OCI-LY1 (cell line): ENCODE results near the gene SYNE2.
A peak's percentile ranks its signal among the peaks of the same experiment; 100 is the strongest.
"Not testable (repeated sequence)": the region's sequence is repeated elsewhere in the genome, so short reads cannot be mapped to it uniquely, and the experiment has no call there.

Source experiments
- H2AFZ ChIP-seq: fragments of 200-600 bp; sonication (generic), shearing (Covaris generic); 2 replicates; pipeline ENCODE4 v1.6.0; 2014; ENCODE audit warnings: antibody characterized with exemption, mild to moderate bottlenecking, low read length
- H3F3A ChIP-seq: fragments of 200-600 bp; sonication (generic), shearing (Covaris generic); 2 replicates; pipeline ENCODE4 v1.6.0; 2014; ENCODE audit warnings: mild to moderate bottlenecking, antibody characterized with exemption, low read length, moderate library complexity; ENCODE audit not compliant: insufficient read depth
- H3K27ac ChIP-seq: fragments of 200-600 bp; sonication (generic); 2 replicates; pipeline ENCODE4 v1.5.1; 2014; ENCODE audit warnings: low read length, mixed run types, mild to moderate bottlenecking, low read depth; ENCODE audit not compliant: poor library complexity, severe bottlenecking
- H3K27me3 ChIP-seq: fragments of 200-600 bp; sonication (generic); 2 replicates; pipeline ENCODE4 v1.6.0; 2014; ENCODE audit warnings: antibody characterized with exemption, mild to moderate bottlenecking, low read length, moderate library complexity; ENCODE audit not compliant: insufficient read depth
- H3K36me3 ChIP-seq: fragments of 200-600 bp; sonication (generic); 2 replicates; pipeline ENCODE4 v1.6.1; 2014; ENCODE audit warnings: mild to moderate bottlenecking, antibody characterized with exemption, low read length, moderate library complexity, mixed read lengths; ENCODE audit not compliant: insufficient read depth
- H3K4me1 ChIP-seq: fragments of 200-600 bp; sonication (generic); 2 replicates; pipeline ENCODE4 v1.5.1; 2014; ENCODE audit warnings: mild to moderate bottlenecking, low read length, moderate library complexity; ENCODE audit not compliant: insufficient read depth, severe bottlenecking
- H3K4me2 ChIP-seq: fragments of 200-600 bp; sonication (generic), shearing (Covaris generic); 2 replicates; pipeline ENCODE4 v1.6.1; 2014; ENCODE audit warnings: low read length
- H3K4me3 ChIP-seq: fragments of 200-600 bp; sonication (generic); 2 replicates; pipeline ENCODE4 v1.5.1; 2014; ENCODE audit warnings: low read length, low read depth, mild to moderate bottlenecking, mixed read lengths; ENCODE audit not compliant: poor library complexity, severe bottlenecking
- H3K79me2 ChIP-seq: fragments of 200-600 bp; shearing (Covaris generic); 2 replicates; pipeline ENCODE4 v1.6.1; 2016; ENCODE audit warnings: mixed run types, low read length, mixed read lengths; ENCODE audit not compliant: insufficient read depth
- H3K9ac ChIP-seq: fragments of 200-600 bp; sonication (generic), shearing (Covaris generic); 2 replicates; pipeline ENCODE4 v1.6.1; 2014; ENCODE audit warnings: mild to moderate bottlenecking, low read length, mixed read lengths
- H3K9me2 ChIP-seq: fragments of 200-600 bp; sonication (generic), shearing (Covaris generic); 2 replicates; pipeline ENCODE4 v1.6.1; 2014; ENCODE audit warnings: low read depth, mild to moderate bottlenecking, low read length, mixed read lengths
- H3K9me3 ChIP-seq: fragments of 200-600 bp; shearing (Covaris generic); 2 replicates; pipeline ENCODE4 v1.6.1; 2014; ENCODE audit warnings: low read length, mixed read lengths
- H4K20me1 ChIP-seq: fragments of 200-600 bp; sonication (generic), shearing (Covaris generic); 2 replicates; pipeline ENCODE4 v1.6.0; 2016; ENCODE audit warnings: mild to moderate bottlenecking, low read length; ENCODE audit not compliant: insufficient read depth
- EZH2 ChIP-seq: fragments of 200-600 bp; sonication (generic), shearing (Covaris generic); IDR thresholded peaks from 2 replicates; pipeline ENCODE4 v1.8.0; 2017; ENCODE audit warnings: borderline replicate concordance, mixed run types, mild to moderate bottlenecking, antibody characterized with exemption, low read length, moderate library complexity, mixed read lengths
- TF ChIP-seq, protein P1 (sequence below): fragments of 200-600 bp; sonication (generic), shearing (Covaris generic); IDR thresholded peaks from 2 replicates; pipeline ENCODE4 v1.5.1; 2017; ENCODE audit warnings: mild to moderate bottlenecking, antibody characterized with exemption, low read length, moderate library complexity, mixed read lengths

Gene SYNE2

DNA sequence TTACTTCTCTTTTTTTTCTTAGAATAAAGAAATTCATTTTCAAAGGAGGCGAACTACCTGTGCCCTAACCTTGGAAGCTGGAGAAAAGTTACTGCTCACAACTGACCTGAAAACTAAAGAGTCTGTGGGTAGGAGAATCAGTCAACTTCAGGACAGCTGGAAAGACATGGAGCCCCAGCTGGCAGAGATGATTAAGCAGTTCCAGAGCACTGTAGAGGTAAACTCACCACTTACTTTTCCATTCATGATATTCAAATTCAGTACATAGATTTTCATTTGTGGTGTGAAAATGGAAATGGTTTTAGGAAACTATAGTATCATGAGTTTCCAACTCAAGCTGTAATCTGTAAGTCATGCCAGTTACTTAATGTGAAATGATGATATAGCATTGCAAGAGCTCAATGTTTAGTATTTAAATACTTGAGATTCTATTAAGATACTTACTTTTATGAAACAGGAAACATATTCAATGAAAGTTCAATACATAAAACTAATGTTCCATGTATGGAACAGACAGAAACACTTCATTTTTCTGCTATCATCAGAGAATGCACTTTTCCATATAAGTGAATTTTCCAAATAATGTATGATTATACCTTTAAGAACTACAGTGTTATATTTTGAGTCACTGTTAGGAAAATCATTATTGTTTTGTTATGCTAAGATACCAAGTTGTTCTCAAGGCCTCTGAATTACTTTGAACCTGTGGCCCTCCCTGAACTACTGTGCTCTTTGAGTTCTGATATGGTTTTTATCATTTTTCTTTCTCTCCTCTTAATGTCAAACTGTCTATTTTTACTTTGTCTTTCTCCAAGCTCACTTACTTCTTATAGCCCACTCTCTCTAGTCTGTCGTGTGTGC, 322.3 kb downstream of the SYNE2 start:
- TF ChIP-seq, protein P1, sequence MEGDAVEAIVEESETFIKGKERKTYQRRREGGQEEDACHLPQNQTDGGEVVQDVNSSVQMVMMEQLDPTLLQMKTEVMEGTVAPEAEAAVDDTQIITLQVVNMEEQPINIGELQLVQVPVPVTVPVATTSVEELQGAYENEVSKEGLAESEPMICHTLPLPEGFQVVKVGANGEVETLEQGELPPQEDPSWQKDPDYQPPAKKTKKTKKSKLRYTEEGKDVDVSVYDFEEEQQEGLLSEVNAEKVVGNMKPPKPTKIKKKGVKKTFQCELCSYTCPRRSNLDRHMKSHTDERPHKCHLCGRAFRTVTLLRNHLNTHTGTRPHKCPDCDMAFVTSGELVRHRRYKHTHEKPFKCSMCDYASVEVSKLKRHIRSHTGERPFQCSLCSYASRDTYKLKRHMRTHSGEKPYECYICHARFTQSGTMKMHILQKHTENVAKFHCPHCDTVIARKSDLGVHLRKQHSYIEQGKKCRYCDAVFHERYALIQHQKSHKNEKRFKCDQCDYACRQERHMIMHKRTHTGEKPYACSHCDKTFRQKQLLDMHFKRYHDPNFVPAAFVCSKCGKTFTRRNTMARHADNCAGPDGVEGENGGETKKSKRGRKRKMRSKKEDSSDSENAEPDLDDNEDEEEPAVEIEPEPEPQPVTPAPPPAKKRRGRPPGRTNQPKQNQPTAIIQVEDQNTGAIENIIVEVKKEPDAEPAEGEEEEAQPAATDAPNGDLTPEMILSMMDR, result no peak
- no peak for TF ChIP-seq EZH2
- Histone ChIP-seq H3K36me3 (peaks cover 71% of the 10 kb centered on the region), H3K27ac (peak overlapping the region; percentile 46)

DNA sequence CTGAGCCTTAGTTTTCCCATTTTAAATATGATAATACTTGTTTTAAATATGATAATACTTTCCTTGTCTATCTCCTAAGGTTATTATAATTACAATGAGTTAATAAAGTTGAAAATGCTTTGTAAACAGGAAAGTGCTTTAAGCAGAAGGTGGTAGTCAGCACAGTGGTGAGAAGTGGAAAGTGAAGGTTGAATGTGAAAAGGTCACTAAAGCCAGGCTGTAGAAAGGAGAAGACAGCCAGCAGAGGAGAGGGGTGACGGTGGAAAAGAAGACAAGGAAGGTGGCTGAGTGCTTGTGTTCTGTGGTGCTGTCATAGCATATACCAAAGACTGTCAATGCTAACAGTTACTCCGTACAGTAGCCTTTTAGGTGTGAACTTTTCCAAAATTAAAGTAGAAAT, 323.5 kb downstream of the SYNE2 start:
- no peak overlapping the region for H3K27ac ChIP-seq
- no peak overlapping the region for H3K4me3 ChIP-seq
- H3K4me1 ChIP-seq, result peaks cover 13% of the 10 kb centered on the region
- no peaks in the 10 kb centered on the region for H3K9me2 ChIP-seq
- H4K20me1 ChIP-seq, result no peaks in the 10 kb centered on the region
- H3K79me2 ChIP-seq, result no peaks in the 10 kb centered on the region
- peaks cover 74% of the 10 kb centered on the region for H3K36me3 ChIP-seq
- no peaks in the 10 kb centered on the region for H3K9me3 ChIP-seq
- no peak overlapping the region for H2AFZ ChIP-seq
- H3F3A ChIP-seq, result no peaks in the 10 kb centered on the region
- H3K9ac ChIP-seq, result no peak overlapping the region
- H3K27me3 ChIP-seq, result no peaks in the 10 kb centered on the region
- H3K4me2 ChIP-seq, result no peak overlapping the region
- no peak for TF ChIP-seq EZH2

More for the DNA sequence above, 322.3 kb downstream of the SYNE2 start:
- H3K79me2 ChIP-seq, result no peaks in the 10 kb centered on the region
- no peak overlapping the region for H3K4me2 ChIP-seq
- H3K4me3 ChIP-seq, result no peak overlapping the region
- H3K9me2 ChIP-seq, result no peaks in the 10 kb centered on the region
- H3K27me3 ChIP-seq, result no peaks in the 10 kb centered on the region
- H3K9me3 ChIP-seq, result no peaks in the 10 kb centered on the region
- no peak overlapping the region for H3K9ac ChIP-seq
- H3F3A ChIP-seq, result no peaks in the 10 kb centered on the region
- no peak overlapping the region for H2AFZ ChIP-seq
- H3K4me1 ChIP-seq, result peaks cover 18% of the 10 kb centered on the region
- H4K20me1 ChIP-seq, result no peaks in the 10 kb centered on the region

DNA sequence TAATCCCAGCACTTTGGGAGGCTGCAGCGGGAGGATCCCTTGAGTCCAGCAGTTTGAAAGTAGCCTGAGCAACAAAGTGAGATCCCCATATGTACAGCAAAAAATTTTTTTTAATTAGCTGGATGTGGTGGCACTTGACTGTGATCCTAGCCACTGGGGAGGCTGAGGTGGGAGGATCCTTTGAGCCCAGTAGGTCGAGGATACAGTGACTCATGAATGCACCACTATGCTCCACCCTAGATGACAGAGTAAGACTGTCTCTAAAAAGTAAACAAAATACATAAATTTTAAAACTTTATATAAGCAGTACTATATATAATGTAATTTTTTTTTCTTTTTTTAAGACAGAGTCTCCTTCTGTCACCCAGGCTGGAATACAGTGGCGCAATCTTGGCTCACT, 326.0 kb downstream of the SYNE2 start:
- H3K9ac ChIP-seq, result no peak overlapping the region
- H3K4me1 ChIP-seq, result peaks cover 13% of the 10 kb centered on the region
- no peaks in the 10 kb centered on the region for H3K9me3 ChIP-seq
- H3K36me3 ChIP-seq, result peaks cover 67% of the 10 kb centered on the region
- H3K9me2 ChIP-seq, result no peaks in the 10 kb centered on the region
- H3F3A ChIP-seq, result no peaks in the 10 kb centered on the region
- no peaks in the 10 kb centered on the region for H3K79me2 ChIP-seq
- H4K20me1 ChIP-seq, result no peaks in the 10 kb centered on the region
- no peak overlapping the region for H3K27ac ChIP-seq
- no peak overlapping the region for H3K4me2 ChIP-seq
- TF ChIP-seq EZH2, result no peak
- TF ChIP-seq, protein P1, result no peak
- H2AFZ ChIP-seq, result no peak overlapping the region
- no peak overlapping the region for H3K4me3 ChIP-seq
- H3K27me3 ChIP-seq, result no peaks in the 10 kb centered on the region

DNA sequence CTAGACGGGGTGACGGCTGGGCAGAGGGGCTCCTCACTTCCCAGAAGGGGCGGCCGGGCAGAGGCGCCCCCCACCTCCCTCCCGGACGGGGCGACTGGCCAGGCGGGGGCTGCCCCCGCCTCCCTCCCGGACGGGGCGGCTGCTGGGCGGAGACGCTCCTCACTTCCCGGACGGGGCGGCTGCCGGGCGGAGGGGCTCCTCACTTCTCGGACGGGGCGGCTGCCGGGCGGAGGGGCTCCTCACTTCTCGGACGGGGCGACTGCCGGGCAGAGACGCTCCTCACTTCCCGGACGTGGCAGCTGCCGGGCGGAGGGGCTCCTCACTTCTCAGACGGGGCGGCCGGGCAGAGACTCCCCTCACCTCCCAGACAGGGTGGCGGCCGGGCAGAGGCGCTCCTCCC, 330.1 kb downstream of the SYNE2 start:
- not testable (repeated sequence) for H3K27ac ChIP-seq, H4K20me1 ChIP-seq, H3K4me1 ChIP-seq, H3K9me2 ChIP-seq, H3K79me2 ChIP-seq, H3F3A ChIP-seq, H3K9ac ChIP-seq, H3K4me2 ChIP-seq, H3K9me3 ChIP-seq, H3K27me3 ChIP-seq, H3K4me3 ChIP-seq, H2AFZ ChIP-seq
- H3K36me3 ChIP-seq, result peaks cover 75% of the 10 kb centered on the region
